HFF-Myc (cell line): Measurements from ENCODE around the gene NMNAT3.

Experiments
- DNase-seq: peaks from one replicate; pipeline ENCODE4 v3.0.0-alpha.2; 2011; ENCODE audit warnings: low read depth; ENCODE audit errors: extremely low read depth
- H3K4me3 ChIP-seq: replicated peaks from 2 replicates; pipeline ENCODE4 v1.5.1; 2011; ENCODE audit warnings: low read depth, mild to moderate bottlenecking, control low read depth, low read length
- TF ChIP-seq, protein P1 (sequence below): IDR thresholded peaks from 2 replicates; pipeline ENCODE4 v1.5.1; 2012; ENCODE audit warnings: mild to moderate bottlenecking, low read depth, low read length, control low read depth; ENCODE audit errors: missing control alignments

The NMNAT3 gene

DNA sequence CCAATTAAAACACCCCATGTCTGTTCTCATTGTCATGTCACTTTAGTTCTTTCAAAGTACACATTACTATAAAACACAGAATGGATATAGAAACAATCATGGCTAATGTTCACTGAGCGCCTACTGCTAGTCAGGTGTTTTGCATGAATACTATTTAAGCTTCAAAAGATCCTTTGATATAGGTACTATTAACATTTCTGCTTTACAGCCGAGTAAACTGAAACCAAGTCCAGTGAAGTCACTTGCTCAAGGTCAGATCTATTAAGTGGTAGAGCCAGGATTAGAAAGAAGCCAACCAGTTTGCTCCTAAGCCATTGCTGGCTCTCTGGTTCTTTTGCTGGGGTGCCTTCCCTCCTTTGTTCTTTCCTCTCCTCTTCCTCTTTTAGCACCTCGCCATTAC is 32.4 kb upstream of the NMNAT3 start:
- DNase-seq = no peak
- TF ChIP-seq, protein P1, sequence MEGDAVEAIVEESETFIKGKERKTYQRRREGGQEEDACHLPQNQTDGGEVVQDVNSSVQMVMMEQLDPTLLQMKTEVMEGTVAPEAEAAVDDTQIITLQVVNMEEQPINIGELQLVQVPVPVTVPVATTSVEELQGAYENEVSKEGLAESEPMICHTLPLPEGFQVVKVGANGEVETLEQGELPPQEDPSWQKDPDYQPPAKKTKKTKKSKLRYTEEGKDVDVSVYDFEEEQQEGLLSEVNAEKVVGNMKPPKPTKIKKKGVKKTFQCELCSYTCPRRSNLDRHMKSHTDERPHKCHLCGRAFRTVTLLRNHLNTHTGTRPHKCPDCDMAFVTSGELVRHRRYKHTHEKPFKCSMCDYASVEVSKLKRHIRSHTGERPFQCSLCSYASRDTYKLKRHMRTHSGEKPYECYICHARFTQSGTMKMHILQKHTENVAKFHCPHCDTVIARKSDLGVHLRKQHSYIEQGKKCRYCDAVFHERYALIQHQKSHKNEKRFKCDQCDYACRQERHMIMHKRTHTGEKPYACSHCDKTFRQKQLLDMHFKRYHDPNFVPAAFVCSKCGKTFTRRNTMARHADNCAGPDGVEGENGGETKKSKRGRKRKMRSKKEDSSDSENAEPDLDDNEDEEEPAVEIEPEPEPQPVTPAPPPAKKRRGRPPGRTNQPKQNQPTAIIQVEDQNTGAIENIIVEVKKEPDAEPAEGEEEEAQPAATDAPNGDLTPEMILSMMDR = no peak
- no peak overlapping the region for H3K4me3 ChIP-seq

DNA sequence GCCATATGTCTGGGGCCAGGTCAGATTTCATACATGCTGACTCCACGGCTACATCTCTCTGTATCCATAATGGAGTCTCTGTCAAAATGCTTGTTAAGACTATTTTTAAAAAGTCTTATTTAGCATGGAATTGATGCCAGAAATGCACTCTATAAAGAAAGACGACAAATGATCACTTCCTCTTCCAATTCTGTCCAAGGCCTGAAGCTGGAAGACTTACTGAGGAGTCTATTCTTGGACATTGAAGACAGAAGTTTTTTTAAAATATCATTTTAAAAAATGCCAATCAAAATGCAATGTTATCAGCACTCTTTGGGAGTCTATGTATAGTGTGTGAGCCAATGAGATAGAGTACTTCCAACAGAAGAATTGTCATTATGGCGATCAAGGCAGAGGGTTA is 27.9 kb upstream of the NMNAT3 start:
- DNase-seq = no peak
- H3K4me3 ChIP-seq = no peak overlapping the region
- TF ChIP-seq, protein P1 = no peak

DNA sequence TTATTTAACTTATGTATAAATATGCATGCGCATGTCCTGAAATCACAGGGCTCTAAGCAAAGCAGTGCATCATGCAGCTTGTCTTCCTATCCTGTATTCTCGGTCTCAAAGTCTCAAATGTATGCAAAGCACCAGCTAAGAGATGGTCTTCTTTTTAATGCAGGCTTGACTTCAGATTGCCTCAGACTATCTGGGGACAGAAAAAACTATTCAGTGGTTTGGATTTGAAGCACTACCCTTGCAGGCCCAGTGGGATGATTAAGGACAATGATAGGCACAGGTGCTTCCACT is 18.5 kb upstream of the NMNAT3 start:
- H3K4me3 ChIP-seq = no peak overlapping the region
- TF ChIP-seq, protein P1 = no peak
- DNase-seq = no peak

DNA sequence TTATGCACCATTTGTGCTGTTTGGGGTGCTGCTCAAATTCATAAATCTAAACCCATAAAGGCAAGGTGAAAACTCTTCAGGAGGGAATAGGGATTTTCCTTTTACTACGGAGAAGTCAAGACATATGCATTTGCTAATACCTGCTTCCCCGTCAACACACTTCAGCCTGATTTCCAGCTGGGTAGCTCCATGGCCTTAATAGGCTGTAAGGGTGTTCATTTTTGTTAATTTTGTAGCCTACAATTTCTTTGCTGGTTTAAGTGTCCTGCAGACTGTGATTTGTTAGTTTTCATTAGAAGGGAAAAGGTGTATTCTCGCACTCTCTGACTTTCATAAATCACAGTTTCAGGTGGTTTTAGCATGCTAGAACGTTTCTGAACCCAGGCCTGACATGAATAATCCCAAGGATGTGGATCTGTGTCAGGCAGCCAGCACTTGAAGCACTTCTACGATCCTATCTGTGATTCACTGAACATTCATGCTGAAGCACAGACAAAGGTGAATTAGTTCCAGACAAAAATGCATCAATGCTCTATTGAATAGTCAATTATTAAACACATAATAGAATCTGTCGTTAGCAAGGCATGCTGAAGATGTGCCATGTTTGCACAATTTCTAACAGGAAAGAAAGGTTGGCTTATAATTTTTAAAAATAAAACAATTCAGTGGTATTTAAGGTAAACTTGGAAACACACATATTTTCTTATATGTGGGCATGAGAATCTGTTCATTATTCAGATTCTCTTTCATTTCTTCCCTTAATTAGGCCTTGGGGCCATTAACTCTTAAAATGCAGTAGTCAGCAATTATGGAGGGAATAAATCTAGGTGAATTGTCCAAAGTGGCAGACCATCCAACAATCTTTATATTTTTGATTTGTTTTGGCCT is 17.9 kb upstream of the NMNAT3 start:
- no peak for DNase-seq
- H3K4me3 ChIP-seq = no peak overlapping the region
- TF ChIP-seq, protein P1 = no peak

DNA sequence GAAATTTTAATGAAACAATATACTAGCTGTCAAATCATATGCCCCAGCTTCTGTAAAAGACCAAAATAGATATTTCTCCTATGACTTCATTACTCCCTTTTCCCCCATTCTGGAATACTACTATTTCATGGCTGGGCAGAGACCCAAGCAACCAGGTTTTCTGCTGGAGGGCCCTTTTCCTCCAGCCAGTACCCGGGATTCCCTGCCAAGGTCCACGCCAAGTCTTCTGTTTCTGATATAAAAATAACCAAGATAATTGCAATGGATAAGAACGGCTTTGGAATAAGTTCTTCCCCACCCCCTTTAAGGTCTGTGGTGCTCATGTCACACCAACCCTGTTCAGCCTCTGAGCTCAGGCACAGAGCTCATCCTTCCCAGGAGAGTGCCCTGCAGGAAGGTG is 17.2 kb upstream of the NMNAT3 start:
- no peak for DNase-seq
- H3K4me3 ChIP-seq = no peak overlapping the region
- TF ChIP-seq, protein P1 = no peak

DNA sequence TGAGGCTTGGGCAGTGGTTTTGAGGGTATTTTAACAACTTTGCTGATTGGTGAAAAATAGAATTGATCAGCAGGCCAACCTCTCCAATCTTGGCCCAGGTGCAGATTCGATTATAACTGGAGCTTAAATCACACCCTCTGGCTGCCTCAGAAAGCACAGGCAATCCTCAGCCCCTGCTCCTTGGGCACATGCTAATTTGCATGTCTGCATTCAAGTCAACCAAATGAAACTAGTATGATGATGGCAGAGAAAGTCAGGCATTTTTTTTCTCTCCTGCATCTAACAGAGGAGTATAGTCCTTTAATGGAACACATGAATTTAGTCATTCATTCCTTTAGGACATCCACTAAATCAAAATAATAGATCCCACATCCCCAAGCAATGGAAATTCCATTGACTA is 16.8 kb upstream of the NMNAT3 start:
- DNase-seq = no peak
- H3K4me3 ChIP-seq = no peak overlapping the region
- TF ChIP-seq, protein P1 = no peak

DNA sequence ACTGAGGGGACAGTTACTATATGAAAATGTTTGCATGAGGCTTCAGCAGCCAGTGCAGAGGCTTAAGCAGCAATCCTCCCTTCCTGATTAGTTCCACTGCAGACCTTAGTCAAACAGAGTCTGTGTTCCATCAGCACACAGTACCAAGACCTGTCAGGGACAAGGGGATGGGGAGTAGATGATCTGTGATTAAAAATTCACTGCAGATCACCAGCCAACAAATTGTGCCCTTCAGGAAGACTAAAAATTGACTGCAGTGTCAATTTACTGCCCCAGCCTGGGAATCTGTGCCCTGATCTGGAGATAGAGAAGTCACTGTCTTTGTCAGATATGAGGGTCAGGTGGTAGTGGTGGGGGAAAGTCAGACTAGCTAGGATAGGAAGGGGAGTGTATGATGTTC is 13.8 kb upstream of the NMNAT3 start:
- no peak for DNase-seq
- TF ChIP-seq, protein P1 = no peak
- H3K4me3 ChIP-seq = no peak overlapping the region
